ENCODE results near the gene KDELR1.

GRCh38 chr19:48405850-48406249, 14.5 kb upstream of the KDELR1 start:
- TF ChIP-seq POLR2A (IDR thresholded peaks at IDR 0.05; ENCODE audit: low read depth, low read length), result no peak
- TF ChIP-seq POLR2AphosphoS5 (IDR thresholded peaks at IDR 0.05; ENCODE audit: low read depth, low read length), result no peak
- TF ChIP-seq TAF1 (IDR thresholded peaks at IDR 0.05; ENCODE audit: low read depth, low read length), result no peak
